DOHH2 (cell line): ENCODE data around the gene NLRP1.

Experiments used
- H3F3A ChIP-seq: fragments of 200-600 bp; sonication (generic), shearing (Covaris generic); 2 replicates; pipeline ENCODE4 v1.6.0; 2016; ENCODE audit warnings: antibody characterized with exemption, mild to moderate bottlenecking; ENCODE audit not compliant: control insufficient read depth, insufficient read depth
- H3K27ac ChIP-seq: fragments of 200-600 bp; sonication (generic); 2 replicates; pipeline ENCODE4 v1.5.1; 2014; ENCODE audit warnings: low read depth, mild to moderate bottlenecking, low read length, moderate library complexity
- H3K27me3 ChIP-seq: fragments of 200-600 bp; sonication (generic); 2 replicates; pipeline ENCODE4 v1.6.1; 2014; ENCODE audit warnings: mild to moderate bottlenecking, low read length, mixed read lengths; ENCODE audit not compliant: control insufficient read depth
- H3K36me3 ChIP-seq: fragments of 200-600 bp; sonication (generic); 2 replicates; pipeline ENCODE4 v1.6.1; 2014; ENCODE audit warnings: mild to moderate bottlenecking, low read length, moderate library complexity, mixed read lengths; ENCODE audit not compliant: control insufficient read depth
- H3K4me1 ChIP-seq: fragments of 200-600 bp; sonication (generic); 2 replicates; pipeline ENCODE4 v1.6.1; 2014; ENCODE audit warnings: mild to moderate bottlenecking, low read length, mixed read lengths; ENCODE audit not compliant: control insufficient read depth
- H3K4me2 ChIP-seq: fragments of 200-600 bp; sonication (generic); 2 replicates; pipeline ENCODE4 v1.6.0; 2014; ENCODE audit warnings: mild to moderate bottlenecking, low read length, moderate library complexity
- H3K4me3 ChIP-seq: fragments of 200-600 bp; sonication (generic); 2 replicates; pipeline ENCODE4 v1.5.1; 2014; ENCODE audit warnings: mild to moderate bottlenecking, low read length, mixed read lengths
- H3K79me2 ChIP-seq: fragments of 200-600 bp; sonication (generic); 2 replicates; pipeline ENCODE4 v1.6.1; 2014; ENCODE audit warnings: mild to moderate bottlenecking, low read length, mixed read lengths; ENCODE audit not compliant: control insufficient read depth
- H3K9me2 ChIP-seq: fragments of 200-600 bp; sonication (generic); replicated peaks from 2 replicates; pipeline ENCODE4 v1.6.1; 2014; ENCODE audit warnings: mild to moderate bottlenecking, low read length, mixed read lengths; ENCODE audit not compliant: control insufficient read depth
- H3K9me3 ChIP-seq: fragments of 200-600 bp; sonication (generic); 2 replicates; pipeline ENCODE4 v1.6.1; 2014; ENCODE audit warnings: antibody characterized with exemption, low read length, mixed read lengths; ENCODE audit not compliant: control insufficient read depth, insufficient read depth
- H4K20me1 ChIP-seq: fragments of 200-600 bp; sonication (generic); 2 replicates; pipeline ENCODE4 v1.6.0; 2014; ENCODE audit warnings: low read depth, mild to moderate bottlenecking, antibody characterized with exemption, low read length, moderate library complexity; ENCODE audit not compliant: control insufficient read depth, insufficient read depth
- EZH2phosphoT487 ChIP-seq: fragments of 200-600 bp; sonication (generic); IDR thresholded peaks from 2 replicates; pipeline ENCODE4 v1.6.1; 2017; ENCODE audit warnings: borderline replicate concordance, mild to moderate bottlenecking, antibody characterized with exemption, low read length, moderate library complexity, mixed read lengths
- TF ChIP-seq, protein P1 (sequence below): fragments of 200-600 bp; sonication (generic); IDR thresholded peaks from one replicate; pipeline ENCODE4 v1.5.1; 2014; ENCODE audit warnings: antibody characterized with exemption, mild to moderate bottlenecking, low read depth, low read length; ENCODE audit not compliant: poor library complexity, severe bottlenecking

NLRP1 gene

DNA sequence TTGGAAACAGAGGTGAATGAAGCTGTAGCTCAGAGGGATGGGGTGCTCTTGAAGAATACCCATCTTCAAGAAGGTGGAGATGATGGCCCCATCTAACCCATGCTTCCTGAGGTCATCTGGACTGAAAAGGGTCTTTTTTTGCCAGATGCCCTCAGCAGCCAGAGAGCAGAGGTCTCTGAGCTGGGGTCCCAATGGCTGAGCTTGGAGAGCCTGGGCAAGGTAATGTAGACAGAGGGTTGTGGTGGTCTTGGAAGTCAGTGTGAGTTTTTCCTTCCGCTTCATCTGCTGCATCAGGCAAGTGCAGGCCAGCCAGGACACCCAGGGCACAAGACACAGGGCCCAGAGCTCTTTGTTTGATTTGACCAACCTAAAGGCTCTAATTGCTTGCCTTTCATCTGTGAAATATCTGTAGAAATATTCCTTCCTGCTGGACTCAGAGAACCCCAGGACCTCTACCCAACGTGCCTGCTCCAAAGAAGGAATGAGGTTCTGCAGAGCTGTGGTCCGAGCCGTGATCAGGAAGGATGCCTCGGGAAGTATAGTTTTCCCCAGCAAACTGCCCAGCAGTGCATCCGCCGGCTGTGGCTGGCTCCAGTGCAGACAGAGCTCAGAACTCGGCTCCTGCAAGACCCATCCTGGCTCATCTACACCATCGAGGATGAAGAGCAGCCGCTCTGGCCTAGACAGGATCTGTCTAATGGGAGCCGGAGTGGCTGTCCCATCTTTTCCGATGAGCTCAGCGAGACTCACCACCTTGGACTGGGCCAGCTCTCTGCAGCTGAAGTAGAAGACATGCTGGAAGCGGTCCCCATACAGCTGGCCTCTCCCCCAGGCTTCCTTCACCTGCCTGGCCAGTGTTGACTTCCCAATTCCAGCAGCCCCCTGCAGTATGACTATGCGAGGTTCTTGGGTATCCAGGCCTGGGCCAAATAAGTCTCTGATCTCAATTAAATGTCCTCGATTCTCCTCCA is 25.2 kb downstream of the NLRP1 start:
- Histone ChIP-seq H3K4me3 (no peak overlapping the region), H3K27me3 (no peaks in the 10 kb centered on the region), H4K20me1 (no peaks in the 10 kb centered on the region), H3K4me2 (no peak overlapping the region), H3K9me2 (no peaks in the 10 kb centered on the region), H3K36me3 (no peaks in the 10 kb centered on the region), H3K9me3 (no peaks in the 10 kb centered on the region), H3K79me2 (no peaks in the 10 kb centered on the region), H3K27ac (no peak overlapping the region), H3F3A (no peaks in the 10 kb centered on the region), H3K4me1 (no peaks in the 10 kb centered on the region)
- TF ChIP-seq, protein P1, sequence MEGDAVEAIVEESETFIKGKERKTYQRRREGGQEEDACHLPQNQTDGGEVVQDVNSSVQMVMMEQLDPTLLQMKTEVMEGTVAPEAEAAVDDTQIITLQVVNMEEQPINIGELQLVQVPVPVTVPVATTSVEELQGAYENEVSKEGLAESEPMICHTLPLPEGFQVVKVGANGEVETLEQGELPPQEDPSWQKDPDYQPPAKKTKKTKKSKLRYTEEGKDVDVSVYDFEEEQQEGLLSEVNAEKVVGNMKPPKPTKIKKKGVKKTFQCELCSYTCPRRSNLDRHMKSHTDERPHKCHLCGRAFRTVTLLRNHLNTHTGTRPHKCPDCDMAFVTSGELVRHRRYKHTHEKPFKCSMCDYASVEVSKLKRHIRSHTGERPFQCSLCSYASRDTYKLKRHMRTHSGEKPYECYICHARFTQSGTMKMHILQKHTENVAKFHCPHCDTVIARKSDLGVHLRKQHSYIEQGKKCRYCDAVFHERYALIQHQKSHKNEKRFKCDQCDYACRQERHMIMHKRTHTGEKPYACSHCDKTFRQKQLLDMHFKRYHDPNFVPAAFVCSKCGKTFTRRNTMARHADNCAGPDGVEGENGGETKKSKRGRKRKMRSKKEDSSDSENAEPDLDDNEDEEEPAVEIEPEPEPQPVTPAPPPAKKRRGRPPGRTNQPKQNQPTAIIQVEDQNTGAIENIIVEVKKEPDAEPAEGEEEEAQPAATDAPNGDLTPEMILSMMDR, result no peak
- no peak for TF ChIP-seq EZH2phosphoT487

DNA sequence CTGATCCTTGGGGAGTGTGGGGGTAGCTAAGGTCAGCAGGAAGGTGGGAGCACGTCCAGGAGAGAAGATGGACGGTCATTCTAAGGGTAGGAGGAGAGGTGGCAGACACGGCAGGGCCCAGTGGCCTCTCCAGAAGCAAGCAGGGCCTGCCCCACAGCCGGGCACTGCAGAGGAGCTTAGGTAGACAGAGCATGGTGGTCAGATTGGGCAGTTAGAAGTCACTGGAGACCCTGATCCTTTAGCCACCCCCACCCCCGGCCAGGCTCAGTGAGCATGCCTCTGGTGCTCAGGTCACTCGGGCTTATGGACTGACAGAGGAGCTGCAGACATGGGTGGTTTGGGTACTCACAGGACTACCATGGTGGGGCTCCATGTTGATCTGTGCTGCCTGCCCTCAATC is 26.3 kb downstream of the NLRP1 start:
- no peak overlapping the region for H3K27ac ChIP-seq
- no peaks in the 10 kb centered on the region for H3K27me3 ChIP-seq
- TF ChIP-seq EZH2phosphoT487, result no peak
- TF ChIP-seq, protein P1, result no peak
- H3K4me2 ChIP-seq, result no peak overlapping the region
- H3K36me3 ChIP-seq, result no peaks in the 10 kb centered on the region
- no peaks in the 10 kb centered on the region for H3K9me2 ChIP-seq
- H4K20me1 ChIP-seq, result no peaks in the 10 kb centered on the region
- no peak overlapping the region for H3K4me3 ChIP-seq
- no peaks in the 10 kb centered on the region for H3F3A ChIP-seq
- no peaks in the 10 kb centered on the region for H3K79me2 ChIP-seq
- H3K4me1 ChIP-seq, result no peaks in the 10 kb centered on the region
- no peaks in the 10 kb centered on the region for H3K9me3 ChIP-seq

DNA sequence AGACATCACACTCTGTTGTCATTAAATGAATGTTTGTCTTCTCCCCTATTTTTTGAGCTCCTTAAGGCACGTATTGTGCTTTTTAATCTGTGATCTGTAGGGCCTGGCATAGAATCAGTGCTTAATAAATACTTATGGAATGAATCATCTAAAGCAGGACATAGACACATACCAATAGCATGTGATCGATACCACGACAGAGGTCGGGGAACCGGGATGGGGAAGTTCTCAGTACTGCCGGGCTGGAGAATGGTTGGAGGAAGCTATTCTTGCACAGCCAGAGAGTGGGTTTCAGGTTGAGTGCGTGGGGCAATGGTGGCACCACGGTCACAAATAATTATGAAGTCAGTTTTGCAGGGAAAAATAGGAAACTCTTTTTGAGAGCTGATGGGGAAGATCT is 26.8 kb downstream of the NLRP1 start:
- H3K9me2 ChIP-seq, result no peaks in the 10 kb centered on the region
- no peaks in the 10 kb centered on the region for H3K27me3 ChIP-seq
- H3K4me1 ChIP-seq, result no peaks in the 10 kb centered on the region
- no peaks in the 10 kb centered on the region for H4K20me1 ChIP-seq
- TF ChIP-seq, protein P1, result no peak
- TF ChIP-seq EZH2phosphoT487, result no peak
- no peaks in the 10 kb centered on the region for H3K36me3 ChIP-seq
- no peaks in the 10 kb centered on the region for H3K9me3 ChIP-seq
- H3K27ac ChIP-seq, result no peak overlapping the region
- H3K4me3 ChIP-seq, result no peak overlapping the region
- no peaks in the 10 kb centered on the region for H3F3A ChIP-seq
- no peaks in the 10 kb centered on the region for H3K79me2 ChIP-seq
- no peak overlapping the region for H3K4me2 ChIP-seq
